Progenitor cell of endocrine pancreas (in vitro differentiated cells): Measurements from ENCODE around the gene ADAM23. TPM values are rescaled to one million over a fixed set of nuclear protein-coding genes. Genes with fewer than 3 reads are reported as not detected.

Source experiments
- DNase-seq: peaks from one replicate; pipeline ENCODE4 v3.0.0; 2021; ENCODE audit warnings: low spot score; ENCODE audit not compliant: unreplicated experiment
- H3K27ac Mint-ChIP-seq: 2 replicates; pipeline ENCODE4 v1.8.0; 2021; ENCODE audit warnings: mild to moderate bottlenecking, moderate library complexity, mixed read lengths
- H3K27me3 Mint-ChIP-seq: 2 replicates; pipeline ENCODE4 v1.8.0; 2021; ENCODE audit warnings: mixed read lengths
- H3K36me3 Mint-ChIP-seq: 2 replicates; pipeline ENCODE4 v1.8.0; 2022; ENCODE audit warnings: mixed read lengths; ENCODE audit not compliant: insufficient read depth
- H3K4me1 Mint-ChIP-seq: 2 replicates; pipeline ENCODE4 v1.8.0; 2021; ENCODE audit warnings: low read depth, mixed read lengths
- H3K4me3 Mint-ChIP-seq: 2 replicates; pipeline ENCODE4 v1.8.0; 2021; ENCODE audit warnings: low read depth, mild to moderate bottlenecking, moderate library complexity, mixed read lengths
- H3K9me3 Mint-ChIP-seq: 2 replicates; pipeline ENCODE4 v1.8.0; 2021; ENCODE audit warnings: low read depth, mixed read lengths
- total RNA-seq: library from RNA; stranded (reverse); gene quantifications from 2 replicates; pipeline ENCODE4 v1.2.1, GENCODE V29; 2021
- TF ChIP-seq, protein P1 (sequence below): fragments of 200-600 bp; sonication (generic); IDR thresholded peaks from one replicate; pipeline ENCODE4 v1.5.0; 2021; ENCODE audit warnings: antibody characterized with exemption, mild to moderate bottlenecking; ENCODE audit not compliant: unreplicated experiment

Gene ADAM23
- total RNA-seq, 1 donor from 2014 or later: 16.0 TPM

DNA sequence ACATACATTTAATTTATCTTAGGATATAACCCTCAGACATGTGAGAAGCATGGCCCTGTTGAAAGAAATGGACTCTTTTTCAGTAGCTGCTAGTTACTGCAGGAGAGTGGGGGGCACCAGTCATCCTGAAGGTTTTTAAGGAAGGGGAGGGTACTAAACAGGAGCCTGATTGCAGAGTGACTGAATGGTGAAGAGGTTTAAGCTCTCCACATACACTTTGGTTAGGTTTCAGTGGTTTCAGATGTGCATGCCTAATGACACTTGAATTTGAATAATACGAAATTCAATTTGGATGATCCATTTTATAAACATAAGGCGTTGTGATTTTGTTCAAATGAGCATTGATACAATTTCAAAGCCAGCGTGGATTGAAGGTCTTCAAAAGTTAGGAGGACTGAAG, 188.0 kb downstream of the ADAM23 start:
- no peaks in the 10 kb centered on the region for H3K9me3 Mint-ChIP-seq
- DNase-seq: no peak
- H3K36me3 Mint-ChIP-seq: no peaks in the 10 kb centered on the region
- H3K4me1 Mint-ChIP-seq: no peaks in the 10 kb centered on the region
- H3K4me3 Mint-ChIP-seq: no peak overlapping the region
- TF ChIP-seq, protein P1, sequence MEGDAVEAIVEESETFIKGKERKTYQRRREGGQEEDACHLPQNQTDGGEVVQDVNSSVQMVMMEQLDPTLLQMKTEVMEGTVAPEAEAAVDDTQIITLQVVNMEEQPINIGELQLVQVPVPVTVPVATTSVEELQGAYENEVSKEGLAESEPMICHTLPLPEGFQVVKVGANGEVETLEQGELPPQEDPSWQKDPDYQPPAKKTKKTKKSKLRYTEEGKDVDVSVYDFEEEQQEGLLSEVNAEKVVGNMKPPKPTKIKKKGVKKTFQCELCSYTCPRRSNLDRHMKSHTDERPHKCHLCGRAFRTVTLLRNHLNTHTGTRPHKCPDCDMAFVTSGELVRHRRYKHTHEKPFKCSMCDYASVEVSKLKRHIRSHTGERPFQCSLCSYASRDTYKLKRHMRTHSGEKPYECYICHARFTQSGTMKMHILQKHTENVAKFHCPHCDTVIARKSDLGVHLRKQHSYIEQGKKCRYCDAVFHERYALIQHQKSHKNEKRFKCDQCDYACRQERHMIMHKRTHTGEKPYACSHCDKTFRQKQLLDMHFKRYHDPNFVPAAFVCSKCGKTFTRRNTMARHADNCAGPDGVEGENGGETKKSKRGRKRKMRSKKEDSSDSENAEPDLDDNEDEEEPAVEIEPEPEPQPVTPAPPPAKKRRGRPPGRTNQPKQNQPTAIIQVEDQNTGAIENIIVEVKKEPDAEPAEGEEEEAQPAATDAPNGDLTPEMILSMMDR: no peak
- no peak overlapping the region for H3K27ac Mint-ChIP-seq
- peaks cover 24% of the 10 kb centered on the region for H3K27me3 Mint-ChIP-seq

DNA sequence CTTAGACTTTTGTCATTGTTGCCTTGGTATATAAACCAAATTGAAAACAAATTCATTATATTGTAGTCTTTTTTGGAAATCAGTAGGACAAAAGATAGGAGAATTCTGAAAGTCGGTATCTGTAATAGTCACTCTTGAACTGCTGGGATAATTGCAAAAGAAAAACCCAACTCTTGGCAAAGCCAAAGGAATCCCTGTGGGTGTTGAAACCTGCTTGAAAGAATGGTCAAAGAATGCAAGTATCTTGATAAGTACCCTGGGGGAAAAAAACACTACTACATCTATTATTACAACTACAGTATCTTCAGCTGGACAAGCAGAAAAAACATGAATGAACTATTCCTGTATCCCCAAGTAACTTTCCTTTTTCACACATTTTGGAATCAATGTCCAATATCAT, 191.7 kb downstream of the ADAM23 start:
- H3K9me3 Mint-ChIP-seq: no peaks in the 10 kb centered on the region
- no peak overlapping the region for H3K27ac Mint-ChIP-seq
- no peak overlapping the region for H3K4me3 Mint-ChIP-seq
- TF ChIP-seq, protein P1: no peak
- no peaks in the 10 kb centered on the region for H3K36me3 Mint-ChIP-seq
- no peak for DNase-seq
- H3K4me1 Mint-ChIP-seq: no peaks in the 10 kb centered on the region
- H3K27me3 Mint-ChIP-seq: peaks cover 8% of the 10 kb centered on the region

DNA sequence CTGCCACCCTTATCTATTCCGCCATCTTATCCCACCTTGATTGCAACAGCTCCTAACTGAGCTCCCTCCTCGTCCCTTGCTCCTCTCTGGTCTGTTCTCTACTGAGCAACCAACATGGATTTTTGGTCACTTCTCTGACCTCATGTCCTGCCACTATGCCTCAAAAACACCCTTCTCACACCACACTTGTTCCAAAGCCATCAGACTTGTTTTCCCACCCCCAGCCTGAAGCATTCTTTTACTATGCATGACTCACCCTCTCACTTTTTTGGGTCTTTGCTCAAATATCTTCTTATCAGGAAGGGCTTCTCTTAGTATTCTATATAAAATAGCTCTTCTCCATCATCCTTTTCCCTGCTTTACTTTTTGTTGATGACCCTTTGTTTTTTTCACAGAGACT, 196.3 kb downstream of the ADAM23 start:
- H3K4me1 Mint-ChIP-seq: peaks cover 1% of the 10 kb centered on the region
- no peak overlapping the region for H3K27ac Mint-ChIP-seq
- no peak for DNase-seq
- no peaks in the 10 kb centered on the region for H3K36me3 Mint-ChIP-seq
- TF ChIP-seq, protein P1: no peak
- peaks cover 13% of the 10 kb centered on the region for H3K27me3 Mint-ChIP-seq
- no peaks in the 10 kb centered on the region for H3K9me3 Mint-ChIP-seq
- H3K4me3 Mint-ChIP-seq: no peak overlapping the region

DNA sequence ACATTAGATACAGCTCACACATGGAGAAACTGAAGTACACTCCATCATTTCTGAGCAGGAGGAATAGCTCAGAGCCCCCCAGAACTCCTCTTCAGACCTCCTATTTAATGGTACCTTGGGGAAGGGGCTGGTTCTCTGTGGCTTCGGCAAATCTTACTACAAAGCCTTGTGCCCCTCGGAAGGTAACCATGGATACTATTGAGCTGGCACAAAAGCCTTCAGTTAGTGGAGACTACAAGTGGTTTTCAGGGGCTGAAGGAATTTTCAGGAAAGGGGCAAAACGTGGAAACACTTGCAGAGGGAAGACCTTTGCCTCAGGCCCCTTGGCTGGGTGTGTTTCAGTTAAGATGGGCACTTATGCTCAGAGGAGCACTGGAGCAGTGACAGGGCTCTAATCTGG, 197.9 kb downstream of the ADAM23 start:
- H3K27me3 Mint-ChIP-seq: peaks cover 17% of the 10 kb centered on the region
- peaks cover 1% of the 10 kb centered on the region for H3K4me1 Mint-ChIP-seq
- DNase-seq: no peak
- no peaks in the 10 kb centered on the region for H3K36me3 Mint-ChIP-seq
- no peak overlapping the region for H3K4me3 Mint-ChIP-seq
- no peaks in the 10 kb centered on the region for H3K9me3 Mint-ChIP-seq
- TF ChIP-seq, protein P1: no peak
- H3K27ac Mint-ChIP-seq: no peak overlapping the region

DNA sequence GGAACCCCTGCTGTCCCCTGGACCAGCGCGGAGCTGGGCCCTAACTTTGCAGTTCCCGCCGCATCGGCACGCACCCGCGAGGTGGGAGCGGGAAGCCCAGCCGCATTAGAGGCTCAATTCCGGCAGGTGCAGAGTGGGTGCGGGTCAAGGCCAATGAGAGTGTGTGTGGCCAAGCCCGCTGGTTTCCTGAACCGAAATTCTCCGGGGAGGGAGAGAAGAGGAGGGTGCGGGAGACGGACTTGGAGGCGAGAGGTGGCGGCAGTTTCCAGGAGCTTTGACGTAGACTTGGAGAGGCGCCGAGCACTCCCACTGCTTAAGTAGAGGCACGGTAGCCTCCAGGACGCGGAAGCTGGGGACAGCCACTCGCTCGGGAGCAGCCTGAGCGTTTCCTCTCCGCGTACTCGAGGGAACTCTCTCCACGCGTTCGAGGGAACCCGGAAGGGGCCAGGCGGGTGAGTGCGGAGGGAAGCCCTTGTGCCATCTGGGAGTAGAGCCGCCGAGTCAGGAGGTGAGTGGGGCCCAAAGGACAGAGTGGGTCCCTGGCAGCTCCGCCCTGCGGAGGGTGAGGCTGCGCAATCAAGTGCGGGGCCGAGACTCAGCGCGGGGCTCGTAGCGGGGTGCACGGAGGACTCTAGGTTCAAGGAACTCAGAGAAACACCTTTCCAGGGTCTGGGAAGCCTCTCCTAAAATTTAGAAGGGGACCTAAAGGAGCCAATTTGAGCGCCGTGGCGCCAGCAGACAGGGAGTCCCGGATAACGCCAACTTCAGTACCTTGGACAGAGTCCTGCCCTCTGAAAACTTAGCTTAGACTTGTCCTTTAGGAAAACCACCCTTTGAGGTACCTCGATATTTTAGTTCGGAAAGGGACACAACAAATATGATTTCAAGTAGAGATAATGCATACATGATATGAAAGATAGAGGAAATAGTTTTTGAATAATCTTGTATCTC, 199.0 kb downstream of the ADAM23 start, which contains the start of gene FAM237A:
Gene FAM237A (plus strand): TSS at position 413 of the 951 bp plus-strand sequence. CDS start 1,750 bp downstream, outside the sequence.
- Mint-ChIP-seq H3K4me3 (peak within 1 kb of the TSS; percentile 50), H3K36me3 (no peaks in the 10 kb centered on the region), H3K27ac (no peak within 1 kb of the TSS), H3K27me3 (peaks cover 23% of the 10 kb centered on the region), H3K9me3 (no peaks in the 10 kb centered on the region), H3K4me1 (peaks cover 1% of the 10 kb centered on the region)
- DNase-seq: peak; percentile 57
- TF ChIP-seq, protein P1: no peak
